GM18873 (cell line): ENCODE data around the gene DPP3.
"Not testable (repeated sequence)": the region's sequence is repeated elsewhere in the genome, so short reads cannot be mapped to it uniquely, and the experiment has no call there.

ENCODE experiments used
- ATAC-seq: cut with Tn5 transposase; IDR thresholded peaks from one replicate; pipeline ENCODE4 v1.9.1; 2021; ENCODE audit warnings: mild to moderate bottlenecking, moderate library complexity, moderate number of reproducible peaks; ENCODE audit not compliant: unreplicated experiment, low FRiP score

The DPP3 gene, protein sequence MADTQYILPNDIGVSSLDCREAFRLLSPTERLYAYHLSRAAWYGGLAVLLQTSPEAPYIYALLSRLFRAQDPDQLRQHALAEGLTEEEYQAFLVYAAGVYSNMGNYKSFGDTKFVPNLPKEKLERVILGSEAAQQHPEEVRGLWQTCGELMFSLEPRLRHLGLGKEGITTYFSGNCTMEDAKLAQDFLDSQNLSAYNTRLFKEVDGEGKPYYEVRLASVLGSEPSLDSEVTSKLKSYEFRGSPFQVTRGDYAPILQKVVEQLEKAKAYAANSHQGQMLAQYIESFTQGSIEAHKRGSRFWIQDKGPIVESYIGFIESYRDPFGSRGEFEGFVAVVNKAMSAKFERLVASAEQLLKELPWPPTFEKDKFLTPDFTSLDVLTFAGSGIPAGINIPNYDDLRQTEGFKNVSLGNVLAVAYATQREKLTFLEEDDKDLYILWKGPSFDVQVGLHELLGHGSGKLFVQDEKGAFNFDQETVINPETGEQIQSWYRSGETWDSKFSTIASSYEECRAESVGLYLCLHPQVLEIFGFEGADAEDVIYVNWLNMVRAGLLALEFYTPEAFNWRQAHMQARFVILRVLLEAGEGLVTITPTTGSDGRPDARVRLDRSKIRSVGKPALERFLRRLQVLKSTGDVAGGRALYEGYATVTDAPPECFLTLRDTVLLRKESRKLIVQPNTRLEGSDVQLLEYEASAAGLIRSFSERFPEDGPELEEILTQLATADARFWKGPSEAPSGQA

DNA sequence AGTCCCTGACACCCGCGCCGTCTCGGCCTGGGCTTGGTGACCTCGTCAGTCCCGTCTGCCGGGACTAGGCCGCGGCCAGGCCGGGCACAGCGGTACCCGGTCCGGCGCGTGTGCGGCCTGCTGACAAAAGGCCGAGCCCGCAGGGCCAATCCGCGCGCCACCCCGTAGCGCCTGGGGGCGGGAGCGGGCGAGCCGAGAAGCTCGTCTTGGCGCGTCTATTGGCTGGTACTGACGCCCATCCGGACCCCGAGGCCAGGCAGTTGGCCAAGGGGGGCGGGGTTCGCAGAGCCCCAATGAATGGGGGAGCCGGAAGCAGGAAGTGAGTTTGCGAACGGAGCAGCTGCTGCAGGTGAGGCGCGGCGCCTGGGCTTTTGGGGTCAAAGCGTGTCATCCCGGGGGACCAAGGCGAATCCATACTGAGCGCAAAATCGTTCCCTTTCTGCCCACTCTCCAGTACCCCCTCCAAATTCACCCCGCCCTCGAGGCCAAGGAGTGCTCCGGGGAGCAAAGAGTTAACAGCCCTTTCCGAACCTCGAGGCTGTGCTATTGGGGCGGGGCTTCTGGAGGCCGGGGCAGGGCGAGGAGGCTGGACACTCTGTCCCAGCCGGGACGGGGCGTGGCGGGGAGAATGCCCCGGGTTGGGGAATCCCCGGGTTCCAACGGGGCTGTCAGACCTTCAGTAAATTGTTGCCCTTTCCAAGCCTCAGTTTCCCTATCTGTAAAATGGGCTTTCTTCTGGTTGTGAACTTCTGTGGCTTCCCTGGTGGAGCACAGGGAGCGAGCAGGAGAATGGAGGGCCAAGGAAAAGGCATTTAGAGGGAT, at the start of gene DPP3:
Gene DPP3 (plus strand): TSS at position 318 of the 822 bp plus-strand sequence. CDS start 1,767 bp downstream, outside the sequence.
- ATAC-seq, result peak; percentile 72

- ATAC-seq, result not testable (repeated sequence)
These were observed 48.9 kb upstream of the DPP3 start for GRCh38 chr11:66431287-66431686.

GRCh38 chr11:66431871-66432329, 48.3 kb upstream of the DPP3 start:
- ATAC-seq, result not testable (repeated sequence)

GRCh38 chr11:66432597-66432996, 47.6 kb upstream of the DPP3 start:
- ATAC-seq, result no peak

DNA sequence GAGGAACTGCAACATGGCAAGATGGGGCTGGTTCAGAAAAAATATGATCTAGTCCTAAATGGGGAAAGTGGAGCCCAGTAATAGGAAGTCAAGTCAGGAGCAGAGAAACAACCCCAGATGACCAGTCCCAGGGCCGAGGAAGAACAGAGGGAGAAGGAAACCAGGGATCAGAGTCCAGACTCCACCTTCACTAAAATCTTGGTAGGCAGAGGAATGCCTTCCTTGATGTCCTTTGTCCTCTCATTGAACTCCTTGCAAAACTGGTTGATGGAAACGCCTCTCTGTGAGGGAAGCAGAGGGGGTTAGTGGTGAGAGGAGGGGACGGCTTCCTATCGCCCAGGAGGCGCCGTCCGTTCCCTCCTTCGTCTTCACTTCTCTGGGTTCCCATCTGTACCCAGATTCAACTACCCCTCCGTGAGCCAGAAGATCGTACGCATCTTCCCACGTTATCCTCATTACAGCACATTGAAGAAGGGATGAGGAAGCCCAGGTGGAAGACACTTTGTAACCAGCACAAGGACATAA, 42.2 kb upstream of the DPP3 start:
- no peak for ATAC-seq

- ATAC-seq, result peak; percentile 95
These were observed 41.4 kb upstream of the DPP3 start, which contains the start of gene MRPL11 for GRCh38 chr11:66438504-66439466. Gene MRPL11 (minus strand): TSS chr11:66438848. CDS start chr11:66438754, 94 bp downstream.

GRCh38 chr11:66440101-66440939, 39.9 kb upstream of the DPP3 start:
- ATAC-seq, result not testable (repeated sequence)

DNA sequence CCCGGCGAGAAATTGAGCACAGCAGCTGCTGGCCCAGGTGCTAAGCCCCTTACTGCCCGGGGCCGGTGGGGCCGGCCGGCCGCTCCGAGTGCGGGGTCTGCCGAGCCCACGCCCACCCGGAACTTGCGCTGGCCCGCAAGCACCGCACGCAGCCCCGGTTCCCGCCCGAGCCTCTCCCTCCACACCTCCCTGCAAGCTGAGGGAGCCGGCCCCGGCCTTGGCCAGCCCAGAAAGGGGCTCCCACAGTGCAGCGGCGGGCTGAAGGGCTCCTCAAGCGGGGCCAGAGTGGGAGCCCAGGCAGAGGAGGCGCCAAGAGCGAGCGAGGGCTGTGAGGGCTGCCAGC, 39.3 kb upstream of the DPP3 start:
- ATAC-seq, result not testable (repeated sequence)

DNA sequence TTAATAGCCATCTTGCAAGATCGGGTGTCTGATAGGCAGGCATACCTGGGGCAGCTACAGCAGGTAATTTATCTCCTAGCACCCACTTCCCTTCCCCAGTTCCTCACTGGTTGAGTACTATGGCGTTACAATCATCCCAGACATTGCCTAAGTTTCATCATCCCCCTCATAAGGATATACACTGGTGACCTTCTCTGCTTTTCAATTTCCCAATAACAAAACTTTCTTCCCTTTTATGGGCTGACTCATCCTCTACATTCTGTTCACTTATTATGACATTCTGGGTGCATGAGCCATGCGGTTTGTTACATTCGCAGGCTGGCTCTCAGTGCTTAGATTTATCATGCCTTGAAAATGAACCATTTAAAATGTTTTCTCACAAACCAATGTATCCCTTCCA, 36.6 kb upstream of the DPP3 start:
- no peak for ATAC-seq

- ATAC-seq, result no peak
These were observed 33.2 kb upstream of the DPP3 start for GRCh38 chr11:66447012-66447411.

- no peak for ATAC-seq
These were observed 31.7 kb upstream of the DPP3 start for GRCh38 chr11:66448523-66448922.

GRCh38 chr11:66450560-66450959, 29.7 kb upstream of the DPP3 start:
- no peak for ATAC-seq

DNA sequence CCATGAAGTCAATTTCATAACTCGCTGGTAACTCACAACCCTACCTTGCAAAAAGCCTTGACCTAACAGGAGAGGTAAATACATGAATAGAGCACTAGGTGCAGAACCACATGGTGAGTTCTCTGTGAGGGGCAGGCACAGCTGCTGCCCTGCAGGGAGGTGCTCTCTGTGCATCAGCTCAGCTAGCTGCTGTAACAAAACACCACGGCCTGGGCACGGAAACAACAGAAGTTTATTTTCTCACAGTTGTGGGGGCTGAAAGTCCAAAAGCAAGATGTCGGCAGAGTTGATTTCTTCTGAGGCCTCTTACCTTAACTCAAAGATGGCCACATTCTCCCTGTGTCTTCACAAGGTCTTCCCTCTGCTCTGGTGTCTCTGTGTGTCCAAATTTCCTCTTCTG, 28.6 kb upstream of the DPP3 start:
- ATAC-seq, result no peak

GRCh38 chr11:66454247-66454646, 26.0 kb upstream of the DPP3 start:
- ATAC-seq, result no peak

- ATAC-seq, result no peak
These were observed 25.4 kb upstream of the DPP3 start for GRCh38 chr11:66454828-66455227.

- ATAC-seq, result no peak
These were observed 22.4 kb upstream of the DPP3 start for GRCh38 chr11:66457826-66458225.

DNA sequence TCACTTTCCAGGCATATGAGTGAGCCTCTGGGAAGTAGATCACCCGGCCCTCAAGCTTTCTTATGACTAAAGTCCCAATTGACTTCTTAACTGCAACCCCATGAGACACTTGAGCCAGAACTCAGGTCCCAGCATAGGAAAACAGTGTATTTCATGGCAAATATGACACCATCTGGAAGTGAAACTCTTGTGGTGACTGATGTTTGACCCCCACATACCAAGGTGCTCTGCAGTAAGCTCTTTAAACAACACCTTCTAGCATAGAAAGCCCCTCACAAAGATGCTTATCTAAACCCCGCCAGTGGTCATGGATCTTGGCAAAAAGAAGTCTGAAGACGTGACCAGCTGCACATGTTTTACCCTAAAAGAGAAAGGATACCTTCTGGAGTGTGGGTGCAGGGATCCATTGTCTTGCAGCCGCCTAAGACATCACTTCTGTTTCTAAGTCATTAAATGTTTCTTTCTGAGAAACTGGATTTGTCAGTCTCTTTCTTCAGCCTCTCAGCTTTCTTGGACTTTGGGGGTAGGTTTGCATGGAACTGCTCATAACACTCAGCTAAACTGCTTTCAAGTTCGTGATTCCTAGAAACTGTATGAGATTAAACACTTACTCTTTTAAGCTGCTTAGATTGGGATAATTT, 21.0 kb upstream of the DPP3 start:
- ATAC-seq, result no peak

DNA sequence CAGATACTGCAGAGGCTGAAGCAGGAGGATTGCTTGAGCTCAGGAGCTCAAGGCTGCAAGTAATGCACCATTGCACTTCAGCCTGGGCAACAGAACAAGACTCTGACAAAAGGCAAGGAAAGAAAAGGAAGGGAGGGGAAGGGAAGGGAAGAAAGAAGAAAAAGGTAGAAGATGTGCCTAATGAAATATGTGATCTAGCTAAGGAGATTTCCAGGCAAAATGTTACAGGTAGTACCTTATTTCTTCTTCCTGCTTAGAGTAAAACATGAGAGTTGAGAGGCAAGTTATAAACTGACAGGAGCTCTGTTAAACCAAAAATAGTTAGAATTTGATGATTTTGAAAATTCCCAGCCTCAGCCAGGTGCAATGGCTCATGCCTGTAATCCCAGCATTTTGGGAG, 18.2 kb upstream of the DPP3 start:
- ATAC-seq, result no peak
